Neuronal stem cell (in vitro differentiated cells): ENCODE data around the gene SPAG8.
A peak's percentile ranks its signal among the peaks of the same experiment; 100 is the strongest.

Source experiments
- DNase-seq: peaks from one replicate; pipeline ENCODE4 v3.0.0-alpha.2; 2013; ENCODE audit warnings: low spot score
- H2AFZ ChIP-seq: one replicate; pipeline ENCODE4 v1.6.1; 2013; ENCODE audit warnings: mild to moderate bottlenecking, low read length, inconsistent platforms
- H2AK5ac ChIP-seq: 2 replicates; pipeline ENCODE4 v1.6.1; 2013; ENCODE audit warnings: low read depth, mild to moderate bottlenecking, inconsistent platforms, low read length, moderate library complexity, mixed read lengths
- H2BK120ac ChIP-seq: 2 replicates; pipeline ENCODE4 v1.6.1; 2013; ENCODE audit warnings: low read depth, mild to moderate bottlenecking, inconsistent platforms, low read length, moderate library complexity, mixed read lengths
- H2BK12ac ChIP-seq: one replicate; pipeline ENCODE4 v1.6.1; 2013; ENCODE audit warnings: low read length, inconsistent platforms
- H2BK15ac ChIP-seq: 2 replicates; pipeline ENCODE4 v1.6.1; 2013; ENCODE audit warnings: mild to moderate bottlenecking, low read length, inconsistent platforms, mixed read lengths
- H2BK5ac ChIP-seq: one replicate; pipeline ENCODE4 v1.6.1; 2013; ENCODE audit warnings: inconsistent platforms, mild to moderate bottlenecking, low read length, moderate library complexity
- H3K14ac ChIP-seq: one replicate; pipeline ENCODE4 v1.6.1; 2013; ENCODE audit warnings: low read length, inconsistent platforms
- H3K18ac ChIP-seq: 2 replicates; pipeline ENCODE4 v1.6.1; 2013; ENCODE audit warnings: low read length, inconsistent platforms
- H3K23ac ChIP-seq: 2 replicates; pipeline ENCODE4 v1.6.1; 2013; ENCODE audit warnings: low read depth, mild to moderate bottlenecking, mixed read lengths, low read length, inconsistent platforms; ENCODE audit not compliant: poor library complexity
- H3K27ac ChIP-seq: replicated peaks from 3 replicates; pipeline ENCODE4 v1.5.1; 2013; ENCODE audit warnings: low read length, inconsistent platforms
- H3K27me3 ChIP-seq, 3 experiments: 2 replicates each; pipeline ENCODE4 v1.6.1; 2013; ENCODE audit warnings: low read length in 3 of 3, mild to moderate bottlenecking in 2 of 3, inconsistent platforms in 1 of 3, low read depth in 1 of 3, mixed read lengths in 1 of 3, moderate library complexity in 1 of 3; ENCODE audit not compliant: control insufficient read depth in 3 of 3, insufficient read depth in 3 of 3
- H3K36me3 ChIP-seq, 2 donors: replicated peaks in 1 of 2; 2 replicates each; pipeline ENCODE4 v1.6.1; 2013; ENCODE audit warnings: low read length in 2 of 2; ENCODE audit not compliant: control insufficient read depth in 2 of 2, insufficient read depth in 2 of 2
- H3K4ac ChIP-seq: 2 replicates; pipeline ENCODE4 v1.6.1; 2013; ENCODE audit warnings: inconsistent platforms, mild to moderate bottlenecking, low read length, moderate library complexity
- H3K4me1 ChIP-seq, 2 donors: 1 replicate in 1 of 2; 2 replicates in 1 of 2; pipeline ENCODE4 v1.6.1; 2013; ENCODE audit warnings: low read length in 2 of 2, low read depth in 1 of 2; ENCODE audit not compliant: control insufficient read depth in 2 of 2, insufficient read depth in 1 of 2
- H3K4me2 ChIP-seq: one replicate; pipeline ENCODE4 v1.6.1; 2013; ENCODE audit warnings: mild to moderate bottlenecking, low read length, inconsistent platforms; ENCODE audit not compliant: insufficient read depth, poor library complexity, severe bottlenecking
- H3K4me3 ChIP-seq, 2 donors: 2 replicates each; pipeline ENCODE4 v1.5.1; 2013; ENCODE audit warnings: low read length in 2 of 2, mild to moderate bottlenecking in 2 of 2, inconsistent platforms in 1 of 2, moderate library complexity in 1 of 2
- H3K79me1 ChIP-seq: one replicate; pipeline ENCODE4 v1.6.1; 2013; ENCODE audit warnings: low read depth, mild to moderate bottlenecking, inconsistent platforms, low read length, moderate library complexity
- H3K9ac ChIP-seq: one replicate; pipeline ENCODE4 v1.6.1; 2013; ENCODE audit warnings: mild to moderate bottlenecking, low read depth, low read length, inconsistent platforms; ENCODE audit not compliant: poor library complexity
- H3K9me3 ChIP-seq, 2 donors: replicated peaks in 1 of 2; 2 replicates each; pipeline versions ENCODE3 to v1.6.1; 2013; ENCODE audit warnings: low read length in 2 of 2, mild to moderate bottlenecking in 2 of 2, inconsistent platforms in 1 of 2, low read depth in 1 of 2, mixed read lengths in 1 of 2, moderate library complexity in 1 of 2; ENCODE audit not compliant: control insufficient read depth in 2 of 2, insufficient read depth in 1 of 2
- H4K8ac ChIP-seq: one replicate; pipeline ENCODE4 v1.6.1; 2013; ENCODE audit warnings: low read depth, mild to moderate bottlenecking, inconsistent platforms, low read length, moderate library complexity
- H4K91ac ChIP-seq: one replicate; pipeline ENCODE4 v1.6.1; 2013; ENCODE audit warnings: low read length, low read depth, mild to moderate bottlenecking, inconsistent platforms; ENCODE audit not compliant: poor library complexity
- WGBS, 2 donors: extraction: QIAGEN DNeasy Blood & Tissue Kit; methylation state at CpG; one replicate each; pipeline ENCODE4 v1.1.7; 2013; ENCODE audit warnings: missing lambda C conversion rate in 2 of 2, mixed read lengths in 1 of 2; ENCODE audit not compliant: insufficient read length in 2 of 2, insufficient replicate concordance in 1 of 2; ENCODE audit errors: extremely low coverage in 2 of 2; 5-methylcytosine and 5-hydroxymethylcytosine counted together

SPAG8 gene

GRCh38 chr9:35811381-35812024 is 559 bp downstream of the SPAG8 start:
- Histone ChIP-seq H3K27ac (no peak overlapping the region), H2AK5ac (no peak overlapping the region), H3K14ac (no peak overlapping the region)

DNA sequence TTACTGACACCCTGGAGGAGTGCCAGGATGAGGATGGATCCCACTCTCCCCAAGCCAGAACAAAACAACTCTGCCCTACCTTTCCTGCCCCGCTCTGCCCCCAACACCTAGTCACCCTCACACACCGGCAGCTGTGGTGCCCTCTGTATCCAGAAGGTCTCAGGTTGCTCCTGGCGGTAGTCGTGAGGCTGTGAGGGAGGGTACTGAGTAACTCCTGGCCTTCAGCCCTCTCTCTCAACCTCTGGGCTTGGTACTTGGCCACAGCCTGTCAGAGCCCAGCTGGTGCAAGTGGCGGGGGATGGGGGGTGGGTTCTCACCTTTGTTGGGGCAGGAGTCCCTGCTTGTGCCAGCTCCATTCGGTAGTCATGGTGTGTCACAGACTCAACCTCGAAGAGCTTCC is 1.9 kb downstream of the SPAG8 start:
- Histone ChIP-seq H3K79me1 (no peaks in the 10 kb centered on the region), H2BK5ac (no peak overlapping the region), H3K27me3 (peaks cover 0 to 16% (median 0%) of the 10 kb centered on the region in 3 experiments), H3K14ac (no peak overlapping the region), H3K9ac (no peak overlapping the region), H2AFZ (no peak overlapping the region), H3K4me2 (no peak overlapping the region), H3K9me3 (no peaks in the 10 kb centered on the region), H3K4me3 (no peak overlapping the region), H4K91ac (no peak overlapping the region), H3K4me1 (peaks cover 10 to 12% of the 10 kb centered on the region in 2 donors), H4K8ac (no peak overlapping the region), H3K27ac (no peak overlapping the region), H2BK15ac (no peak overlapping the region), H2AK5ac (no peak overlapping the region), H3K36me3 (peaks cover 5 to 28% of the 10 kb centered on the region in 2 donors), H3K18ac (no peak overlapping the region), H3K23ac (no peak overlapping the region), H2BK120ac (no peak overlapping the region), H3K4ac (no peak overlapping the region), H2BK12ac (no peak overlapping the region)
- DNase-seq: no peak
- WGBS, 2 donors: no CpG with 5 or more reads among the region's 7 CpGs

More at GRCh38 chr9:35811381-35812024, 559 bp downstream of the SPAG8 start:
- H4K91ac ChIP-seq: no peak overlapping the region
- H2BK15ac ChIP-seq: no peak overlapping the region
- no peak for DNase-seq
- no peak overlapping the region for H3K4ac ChIP-seq
- peak overlapping the region; percentile 78 for H3K4me2 ChIP-seq
- H2BK12ac ChIP-seq: no peak overlapping the region
- no CpG with 5 or more reads among the region's 12 CpGs for WGBS, 2 donors
- H3K18ac ChIP-seq: peak overlapping the region; percentile 8
- no peak overlapping the region for H3K23ac ChIP-seq
- H3K79me1 ChIP-seq: no peaks in the 10 kb centered on the region
- peaks cover 5 to 17% of the 10 kb centered on the region in 2 donors for H3K36me3 ChIP-seq
- peak overlapping the region; percentile 86 for H2AFZ ChIP-seq
- no peak overlapping the region for H4K8ac ChIP-seq
- no peak overlapping the region for H2BK5ac ChIP-seq
- H3K9me3 ChIP-seq: no peaks in the 10 kb centered on the region
- peaks cover 0 to 3% (median 0%) of the 10 kb centered on the region in 3 experiments for H3K27me3 ChIP-seq
- peak overlapping the region; percentile 50 to 76 for H3K4me3 ChIP-seq
- H3K4me1 ChIP-seq: peaks cover 10 to 12% of the 10 kb centered on the region in 2 donors
- H2BK120ac ChIP-seq: no peak overlapping the region
- H3K9ac ChIP-seq: peak overlapping the region; percentile 79

DNA sequence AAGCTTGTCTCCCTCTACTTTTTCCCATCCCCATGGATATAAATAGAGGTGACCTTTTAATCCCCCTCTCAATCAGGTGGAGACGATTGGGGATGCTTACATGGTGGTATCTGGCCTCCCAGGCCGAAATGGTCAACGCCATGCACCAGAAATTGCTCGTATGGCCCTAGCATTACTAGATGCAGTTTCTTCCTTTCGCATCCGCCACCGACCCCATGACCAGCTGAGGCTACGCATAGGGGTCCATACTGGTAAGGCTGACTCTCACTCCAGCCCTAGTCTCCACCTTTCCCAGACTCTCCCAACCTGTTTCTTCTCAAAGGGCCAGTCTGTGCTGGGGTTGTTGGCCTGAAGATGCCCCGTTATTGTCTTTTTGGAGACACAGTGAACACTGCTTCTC is 3.6 kb downstream of the SPAG8 start:
- H3K27me3 ChIP-seq: peaks cover 0 to 29% (median 0%) of the 10 kb centered on the region in 3 experiments
- H3K9ac ChIP-seq: peak overlapping the region; percentile 26
- H3K4me2 ChIP-seq: no peak overlapping the region
- WGBS, 2 donors: no CpG with 5 or more reads among the region's 9 CpGs
- H2AFZ ChIP-seq: no peak overlapping the region
- no peak for DNase-seq
- no peak overlapping the region for H3K14ac ChIP-seq
- H3K18ac ChIP-seq: no peak overlapping the region
- H2BK120ac ChIP-seq: no peak overlapping the region
- H3K23ac ChIP-seq: no peak overlapping the region
- peak overlapping the region in 1 of 2 donors; percentile 38 for H3K4me3 ChIP-seq
- peaks cover 4 to 8% of the 10 kb centered on the region in 2 donors for H3K4me1 ChIP-seq
- no peak overlapping the region for H3K4ac ChIP-seq
- H2AK5ac ChIP-seq: no peak overlapping the region
- no peak overlapping the region for H2BK12ac ChIP-seq
- H3K36me3 ChIP-seq: peaks cover 5 to 28% of the 10 kb centered on the region in 2 donors
- H3K79me1 ChIP-seq: no peaks in the 10 kb centered on the region
- H4K91ac ChIP-seq: no peak overlapping the region
- H2BK5ac ChIP-seq: no peak overlapping the region
- no peaks in the 10 kb centered on the region for H3K9me3 ChIP-seq
- no peak overlapping the region for H4K8ac ChIP-seq
- no peak overlapping the region for H3K27ac ChIP-seq
- H2BK15ac ChIP-seq: no peak overlapping the region

- no peak for DNase-seq
- Histone ChIP-seq H3K9me3 (no peaks in the 10 kb centered on the region), H3K9ac (no peak overlapping the region), H3K27me3 (peaks cover 0 to 41% (median 0%) of the 10 kb centered on the region in 3 experiments), H3K27ac (no peak overlapping the region), H2BK120ac (no peak overlapping the region), H4K91ac (no peak overlapping the region), H3K14ac (no peak overlapping the region), H3K4me2 (no peak overlapping the region), H3K4me3 (no peak overlapping the region), H3K4me1 (no peaks in the 10 kb centered on the region), H2BK15ac (no peak overlapping the region), H3K18ac (no peak overlapping the region), H3K4ac (no peak overlapping the region), H3K23ac (no peak overlapping the region), H2BK12ac (no peak overlapping the region), H3K79me1 (no peaks in the 10 kb centered on the region), H2AK5ac (no peak overlapping the region), H4K8ac (no peak overlapping the region), H2AFZ (no peak overlapping the region), H2BK5ac (no peak overlapping the region), H3K36me3 (peaks cover 0 to 34% of the 10 kb centered on the region in 2 donors)
- WGBS, 2 donors: no CpG with 5 or more reads among the region's 8 CpGs
Measured at GRCh38 chr9:35806101-35806500, 6.0 kb downstream of the SPAG8 start.
